Vagina (tissue), 2 donors: ENCODE data around the gene SLC12A2. TPM values are rescaled to one million over a fixed set of nuclear protein-coding genes. Genes with fewer than 3 reads are reported as not detected.

Source experiments
- DNase-seq, 2 donors: peaks; one replicate each; pipeline ENCODE4 v3.0.0-alpha.2; 2017; ENCODE audit errors: extremely low spot score in 2 of 2
- H3K27ac ChIP-seq: fragments of 200-600 bp; sonication (generic); one replicate; pipeline ENCODE4 v1.5.1; 2019
- H3K27me3 ChIP-seq: fragments of 200-600 bp; sonication (generic); one replicate; pipeline ENCODE4 v1.5.1; 2019
- H3K36me3 ChIP-seq, 2 donors: fragments of 200-600 bp; sonication (generic); one replicate each; pipeline ENCODE4 v1.5.1; 2017 to 2019
- H3K4me1 ChIP-seq: fragments of 200-600 bp; sonication (generic); one replicate; pipeline ENCODE4 v1.5.1; 2019
- H3K4me3 ChIP-seq, 2 donors: fragments of 200-600 bp; sonication (generic); 1 replicate in 1 of 2; 2 replicates in 1 of 2; pipeline ENCODE4 v1.5.1; 2016 to 2019
- H3K9me3 ChIP-seq: fragments of 200-600 bp; sonication (generic); one replicate; pipeline ENCODE4 v1.5.1; 2019
- POLR2A ChIP-seq, 2 donors: fragments of 450-650 bp; IDR thresholded peaks; one replicate each; pipeline ENCODE4 v1.6.1; 2017; ENCODE audit warnings: antibody characterized with exemption in 2 of 2, mild to moderate bottlenecking in 2 of 2, moderate library complexity in 2 of 2
- POLR2AphosphoS5 ChIP-seq, 2 donors: sonication (generic); formaldehyde crosslinking; IDR thresholded peaks; one replicate each; pipeline ENCODE4 v1.9.0; 2017; ENCODE audit warnings: antibody characterized with exemption in 2 of 2, mild to moderate bottlenecking in 2 of 2, low read depth in 1 of 2; ENCODE audit not compliant: insufficient read depth in 1 of 2
- intact Hi-C: fragments of 100-400 bp; cut with DNase I; formaldehyde crosslinking; loops from one replicate; pipeline ENCODE4 v1.15.1; 2023
- total RNA-seq: library from RNA; depleted of rRNA; stranded (reverse); fragments of >200 nt; gene quantifications from one replicate; pipeline ENCODE4 v1.2.3, GENCODE V29; 2016
- TF ChIP-seq, protein P1 (sequence below), 3 experiments: fragments of 450-650 bp in 2 of 3; fragments of 200-600 bp in 1 of 3; sonication (generic) in 1 of 3; IDR thresholded peaks; one replicate each; pipeline ENCODE4 v1.5.1; 2017 to 2019; ENCODE audit warnings: antibody characterized with exemption in 3 of 3, mild to moderate bottlenecking in 2 of 3, moderate library complexity in 2 of 3

Gene SLC12A2
- total RNA-seq, 1 donor from 2014 or later, result 15.7 TPM

DNA sequence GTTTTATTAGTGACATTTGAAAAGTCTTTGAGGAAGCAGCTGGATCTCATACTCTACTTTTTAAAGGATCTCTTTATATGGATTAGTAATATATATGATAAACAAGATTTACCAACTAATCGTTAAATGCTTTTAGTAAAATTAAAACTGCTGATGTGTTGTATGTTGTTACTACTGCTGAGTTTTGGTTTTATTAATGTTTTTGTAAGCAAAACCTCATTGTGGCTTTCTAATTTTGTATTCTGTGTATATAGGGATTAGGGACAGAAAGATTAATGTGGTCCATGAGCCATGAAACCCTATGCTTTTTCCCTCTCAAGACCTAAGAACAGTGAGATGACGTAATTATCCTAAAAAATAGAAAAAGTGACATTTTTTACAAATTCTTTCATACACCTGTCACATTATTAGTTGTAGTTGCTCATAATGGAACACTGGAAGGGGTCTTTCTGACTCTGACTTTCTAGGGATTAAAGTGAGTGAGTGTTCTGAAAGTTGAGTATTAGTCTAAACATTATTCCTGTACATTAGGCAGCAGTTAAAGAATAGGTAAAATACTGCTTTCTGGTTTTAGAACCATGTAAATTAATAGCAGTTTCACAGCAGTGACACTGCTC, 85.9 kb downstream of the SLC12A2 start:
- DNase-seq, result no peak
- H3K36me3 ChIP-seq, result peaks cover 0 to 6% of the 10 kb centered on the region in 2 donors
- H3K27me3 ChIP-seq, result no peaks in the 10 kb centered on the region
- no peaks in the 10 kb centered on the region for H3K4me1 ChIP-seq
- intact Hi-C loops, result no loop called here
- H3K27ac ChIP-seq, result no peak overlapping the region
- no peak overlapping the region for H3K4me3 ChIP-seq
- no peak for TF ChIP-seq POLR2A (IDR thresholded peaks at IDR 0.05)
- TF ChIP-seq, protein P1, sequence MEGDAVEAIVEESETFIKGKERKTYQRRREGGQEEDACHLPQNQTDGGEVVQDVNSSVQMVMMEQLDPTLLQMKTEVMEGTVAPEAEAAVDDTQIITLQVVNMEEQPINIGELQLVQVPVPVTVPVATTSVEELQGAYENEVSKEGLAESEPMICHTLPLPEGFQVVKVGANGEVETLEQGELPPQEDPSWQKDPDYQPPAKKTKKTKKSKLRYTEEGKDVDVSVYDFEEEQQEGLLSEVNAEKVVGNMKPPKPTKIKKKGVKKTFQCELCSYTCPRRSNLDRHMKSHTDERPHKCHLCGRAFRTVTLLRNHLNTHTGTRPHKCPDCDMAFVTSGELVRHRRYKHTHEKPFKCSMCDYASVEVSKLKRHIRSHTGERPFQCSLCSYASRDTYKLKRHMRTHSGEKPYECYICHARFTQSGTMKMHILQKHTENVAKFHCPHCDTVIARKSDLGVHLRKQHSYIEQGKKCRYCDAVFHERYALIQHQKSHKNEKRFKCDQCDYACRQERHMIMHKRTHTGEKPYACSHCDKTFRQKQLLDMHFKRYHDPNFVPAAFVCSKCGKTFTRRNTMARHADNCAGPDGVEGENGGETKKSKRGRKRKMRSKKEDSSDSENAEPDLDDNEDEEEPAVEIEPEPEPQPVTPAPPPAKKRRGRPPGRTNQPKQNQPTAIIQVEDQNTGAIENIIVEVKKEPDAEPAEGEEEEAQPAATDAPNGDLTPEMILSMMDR (IDR thresholded peaks at IDR 0.05), result no peak
- no peak for TF ChIP-seq POLR2AphosphoS5 (IDR thresholded peaks at IDR 0.05; ENCODE audit: insufficient read depth in 1 of 2, low read depth in 1 of 2)
- H3K9me3 ChIP-seq, result no peaks in the 10 kb centered on the region

DNA sequence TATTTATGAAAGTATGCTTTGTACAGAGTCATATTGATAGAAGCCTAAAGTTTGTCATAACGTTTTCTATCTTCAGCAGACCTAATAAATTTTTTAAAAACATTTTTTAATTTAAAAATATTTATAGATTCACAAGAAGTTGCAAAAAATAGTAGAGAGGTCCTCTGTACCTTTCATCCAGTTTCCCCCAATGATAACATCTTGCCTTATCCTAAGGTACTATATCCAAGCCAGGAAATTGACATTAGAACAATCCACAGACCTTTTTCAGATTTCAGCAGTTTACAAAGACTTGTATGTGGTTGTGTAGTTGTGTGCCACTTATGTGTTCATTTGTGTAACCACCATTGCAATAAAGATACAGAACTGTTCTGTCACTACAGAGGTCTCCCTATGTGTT, 88.5 kb downstream of the SLC12A2 start:
- intact Hi-C loops, result no loop called here
- Histone ChIP-seq H3K27ac (no peak overlapping the region), H3K27me3 (no peaks in the 10 kb centered on the region), H3K4me1 (no peaks in the 10 kb centered on the region), H3K4me3 (no peak overlapping the region), H3K9me3 (no peaks in the 10 kb centered on the region), H3K36me3 (peaks cover 0 to 6% of the 10 kb centered on the region in 2 donors)
- DNase-seq, result no peak
- TF ChIP-seq POLR2A (IDR thresholded peaks at IDR 0.05) (no peak), POLR2AphosphoS5 (IDR thresholded peaks at IDR 0.05; ENCODE audit: insufficient read depth in 1 of 2, low read depth in 1 of 2) (no peak)
- TF ChIP-seq, protein P1 (IDR thresholded peaks at IDR 0.05), result no peak

DNA sequence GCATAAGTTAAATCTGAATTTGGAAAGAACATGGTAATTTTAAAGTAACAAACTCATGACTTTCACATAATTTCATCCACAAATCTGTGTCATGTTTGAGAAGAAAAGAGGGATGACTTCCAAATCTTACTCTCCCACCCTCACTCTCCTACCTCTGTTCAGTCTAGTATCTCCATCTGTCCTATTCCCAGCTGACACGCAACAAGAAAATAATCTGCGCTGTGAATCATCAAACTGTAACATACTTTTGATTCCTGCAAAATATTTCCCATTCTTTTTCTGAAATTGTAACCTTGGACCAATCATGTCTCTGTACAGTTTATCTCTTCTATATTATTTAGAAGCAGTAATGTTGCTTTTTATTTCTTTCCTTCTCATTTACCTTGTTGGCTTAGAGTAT, 91.4 kb downstream of the SLC12A2 start:
- Histone ChIP-seq H3K27ac (no peak overlapping the region), H3K27me3 (no peaks in the 10 kb centered on the region), H3K4me3 (no peak overlapping the region), H3K4me1 (no peaks in the 10 kb centered on the region), H3K36me3 (no peaks in the 10 kb centered on the region), H3K9me3 (no peaks in the 10 kb centered on the region)
- intact Hi-C loops, result no loop called here
- DNase-seq, result no peak
- TF ChIP-seq POLR2A (IDR thresholded peaks at IDR 0.05), result no peak
- TF ChIP-seq POLR2AphosphoS5 (IDR thresholded peaks at IDR 0.05; ENCODE audit: insufficient read depth in 1 of 2, low read depth in 1 of 2), result no peak
- TF ChIP-seq, protein P1 (IDR thresholded peaks at IDR 0.05), result no peak

DNA sequence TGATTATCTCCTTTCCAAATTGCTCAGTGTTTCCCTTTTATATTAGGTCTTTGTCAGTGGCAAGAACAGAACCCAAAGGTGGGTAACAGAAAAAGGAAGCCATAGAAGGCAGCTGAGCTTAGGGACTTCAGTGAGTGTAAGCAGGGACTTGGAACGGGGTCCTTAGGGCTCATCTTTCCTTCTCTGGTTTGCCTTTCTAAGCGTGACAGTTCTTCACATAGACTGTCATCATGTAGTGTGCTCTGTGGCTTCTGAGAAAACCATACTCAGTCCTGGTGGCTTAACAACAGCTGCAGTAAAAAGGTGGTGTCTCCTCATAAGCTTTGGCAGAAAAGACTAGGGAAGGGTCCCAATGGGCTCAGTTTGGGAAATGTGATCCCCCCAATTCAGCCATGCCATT, 108.8 kb downstream of the SLC12A2 start:
- no peak for TF ChIP-seq POLR2A (IDR thresholded peaks at IDR 0.05)
- no peak for TF ChIP-seq POLR2AphosphoS5 (IDR thresholded peaks at IDR 0.05; ENCODE audit: insufficient read depth in 1 of 2, low read depth in 1 of 2)
- TF ChIP-seq, protein P1 (IDR thresholded peaks at IDR 0.05), result no peak
- no peaks in the 10 kb centered on the region for H3K36me3 ChIP-seq
- DNase-seq, result no peak
- H3K4me1 ChIP-seq, result no peaks in the 10 kb centered on the region
- no peaks in the 10 kb centered on the region for H3K27me3 ChIP-seq
- H3K4me3 ChIP-seq, result no peak overlapping the region
- no peaks in the 10 kb centered on the region for H3K9me3 ChIP-seq
- intact Hi-C loops, result no loop called here
- H3K27ac ChIP-seq, result no peak overlapping the region

DNA sequence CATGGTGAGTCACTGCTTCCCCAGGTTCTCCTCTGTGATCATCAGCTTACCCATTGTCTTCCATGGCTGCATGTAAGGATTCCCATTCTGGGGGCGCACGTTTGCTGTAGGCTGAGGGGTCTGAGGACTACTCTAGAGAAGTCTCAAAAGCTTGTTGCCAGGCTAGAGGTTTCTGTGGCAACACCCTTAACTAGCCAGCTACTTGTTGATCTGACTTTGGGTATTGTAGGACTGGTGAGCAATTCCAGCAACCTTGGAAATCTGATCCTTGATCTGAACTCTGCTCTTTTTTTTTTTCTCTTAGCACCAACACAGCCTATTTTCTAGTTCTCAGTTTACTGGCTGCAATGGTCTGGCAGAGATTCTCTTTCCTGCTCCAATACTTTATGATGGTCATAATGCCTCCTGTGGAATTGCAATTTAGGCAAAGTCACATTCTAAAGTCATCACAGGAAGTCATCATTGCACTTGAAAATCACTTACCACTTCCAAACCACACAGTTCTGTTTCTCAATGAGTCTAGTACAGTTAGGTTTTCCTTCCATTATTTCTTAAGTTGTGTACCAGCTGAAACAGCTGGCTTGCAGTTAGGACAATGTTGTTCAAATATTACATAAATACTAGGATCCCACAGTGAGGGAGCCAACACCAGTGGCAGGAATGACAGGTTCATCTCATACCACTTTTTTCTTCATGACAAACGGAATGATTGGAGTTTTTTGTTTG, 110.3 kb downstream of the SLC12A2 start:
- intact Hi-C loops, result no loop called here
- Histone ChIP-seq H3K36me3 (no peaks in the 10 kb centered on the region), H3K27ac (no peak overlapping the region), H3K4me3 (no peak overlapping the region), H3K9me3 (no peaks in the 10 kb centered on the region), H3K27me3 (no peaks in the 10 kb centered on the region), H3K4me1 (no peaks in the 10 kb centered on the region)
- TF ChIP-seq POLR2A (IDR thresholded peaks at IDR 0.05) (no peak), POLR2AphosphoS5 (IDR thresholded peaks at IDR 0.05; ENCODE audit: insufficient read depth in 1 of 2, low read depth in 1 of 2) (no peak)
- TF ChIP-seq, protein P1 (IDR thresholded peaks at IDR 0.05), result no peak
- DNase-seq, result no peak
